Activated naive CD4-positive, alpha-beta T cell treated with anti-CD3 and anti-CD28 coated beads, Interleukin-2, amount 50 U/mL, for 72 hours (primary cell): Measurements from ENCODE around the gene SYF2. TPM values are rescaled to one million over a fixed set of nuclear protein-coding genes. Genes with fewer than 3 reads are reported as not detected.

Experiments used
- ATAC-seq, 2 donors: fragments of 150-1000 bp; cut with Tn5 transposase; 2 replicates each; pipeline ENCODE4 v1.10.0; 2021; ENCODE audit warnings: mild to moderate bottlenecking in 2 of 2, moderate library complexity in 2 of 2
- DNase-seq, 2 donors: peaks; one replicate each; pipeline ENCODE4 v3.0.0; 2021 to 2022; ENCODE audit warnings: low spot score in 2 of 2
- H3K27ac Mint-ChIP-seq, 2 donors: one replicate each; pipeline ENCODE4 v1.8.0; 2022; ENCODE audit warnings: mild to moderate bottlenecking in 2 of 2, mixed read lengths in 2 of 2
- H3K36me3 Mint-ChIP-seq, 2 donors: one replicate each; pipeline ENCODE4 v1.8.0; 2022; ENCODE audit warnings: mixed read lengths in 2 of 2
- H3K9me3 Mint-ChIP-seq, 2 donors: one replicate each; pipeline ENCODE4 v1.8.0; 2022; ENCODE audit warnings: mixed read lengths in 2 of 2
- total RNA-seq, 2 donors: library from RNA; stranded (reverse); gene quantifications; one replicate each; pipeline ENCODE4 v1.2.3, GENCODE V29; 2022

The SYF2 gene
- total RNA-seq, 2 donors from 2014 or later: 42.3 to 58.1 TPM

DNA sequence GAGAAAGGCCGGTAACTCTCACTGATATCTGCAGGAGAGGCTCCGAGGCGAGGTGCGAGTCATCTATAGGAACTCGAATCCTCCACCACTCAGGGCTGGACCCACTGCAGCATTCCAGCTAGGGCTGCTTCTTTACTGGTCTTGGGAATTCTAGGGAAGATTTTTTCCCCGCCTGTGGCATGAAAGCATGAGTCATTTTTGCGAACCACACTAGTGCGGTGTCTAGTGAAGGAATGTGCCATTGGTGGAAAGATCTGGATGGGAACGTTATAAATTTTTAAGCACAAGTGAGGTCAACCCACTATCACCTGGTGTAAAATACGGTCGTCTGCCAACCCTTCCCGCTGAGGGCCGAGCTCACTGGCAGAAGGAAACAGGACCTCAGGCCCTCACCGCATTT is 49.7 kb downstream of the SYF2 start:
- no peaks in the 10 kb centered on the region for H3K36me3 Mint-ChIP-seq
- no peak for DNase-seq
- no peak for ATAC-seq

DNA sequence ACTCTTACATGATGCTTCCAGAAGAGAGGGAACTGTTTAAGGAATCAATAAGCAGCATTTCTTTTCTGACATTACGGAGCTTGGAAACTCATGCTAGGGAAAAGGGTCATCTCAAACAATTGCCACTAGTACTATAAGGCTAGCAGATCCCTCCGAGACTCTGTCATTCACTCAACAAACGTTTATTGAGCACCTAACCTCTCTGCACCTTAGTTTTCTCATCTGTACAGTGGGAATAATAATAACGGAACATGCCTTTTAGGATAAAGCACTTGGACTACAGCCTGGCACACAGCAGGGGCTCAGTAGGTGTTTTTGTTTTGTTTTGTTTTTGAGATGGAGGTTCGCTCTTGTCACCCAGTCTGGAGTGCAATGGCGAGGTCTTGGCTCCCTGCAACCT is 51.3 kb downstream of the SYF2 start:
- H3K27ac Mint-ChIP-seq: no peak overlapping the region
- peaks cover 0 to 5% of the 10 kb centered on the region in 2 donors for H3K36me3 Mint-ChIP-seq
- ATAC-seq: no peak
- no peak for DNase-seq
- peaks cover 3 to 5% of the 10 kb centered on the region in 2 donors for H3K9me3 Mint-ChIP-seq

More for the DNA sequence above, 49.7 kb downstream of the SYF2 start:
- Mint-ChIP-seq H3K9me3 (no peaks in the 10 kb centered on the region), H3K27ac (no peak overlapping the region)

DNA sequence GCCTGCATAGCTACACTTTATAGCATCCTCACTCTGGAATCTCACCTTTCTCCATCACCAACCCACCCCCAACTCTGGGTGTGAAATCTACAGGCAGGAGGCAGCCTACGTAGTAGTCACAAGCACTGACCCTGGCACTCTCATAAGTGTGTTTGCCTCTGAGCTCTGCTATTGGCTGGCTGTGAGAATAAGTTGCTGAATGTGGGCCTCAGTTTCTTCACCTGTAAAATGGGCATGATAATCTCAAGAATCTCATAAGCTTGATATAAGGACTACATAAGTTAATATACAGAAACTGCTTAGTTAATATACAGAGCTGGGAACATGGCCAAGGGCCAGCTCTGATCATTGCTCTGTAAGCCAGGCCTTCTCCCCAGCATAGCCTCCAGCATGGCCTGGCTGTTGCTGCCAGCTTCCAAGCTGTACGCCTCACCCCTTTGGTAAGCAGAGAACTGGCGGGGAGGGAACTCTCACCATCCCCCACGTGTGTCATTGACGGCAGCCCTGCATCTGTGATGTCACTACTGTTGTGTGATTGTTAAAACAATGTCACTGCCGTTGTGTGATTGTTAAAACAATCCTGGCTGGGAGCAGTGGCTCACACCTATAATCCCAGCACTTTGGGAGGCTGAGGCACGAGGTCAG is 53.3 kb downstream of the SYF2 start:
- H3K9me3 Mint-ChIP-seq: peaks cover 5 to 7% of the 10 kb centered on the region in 2 donors
- ATAC-seq: no peak

DNA sequence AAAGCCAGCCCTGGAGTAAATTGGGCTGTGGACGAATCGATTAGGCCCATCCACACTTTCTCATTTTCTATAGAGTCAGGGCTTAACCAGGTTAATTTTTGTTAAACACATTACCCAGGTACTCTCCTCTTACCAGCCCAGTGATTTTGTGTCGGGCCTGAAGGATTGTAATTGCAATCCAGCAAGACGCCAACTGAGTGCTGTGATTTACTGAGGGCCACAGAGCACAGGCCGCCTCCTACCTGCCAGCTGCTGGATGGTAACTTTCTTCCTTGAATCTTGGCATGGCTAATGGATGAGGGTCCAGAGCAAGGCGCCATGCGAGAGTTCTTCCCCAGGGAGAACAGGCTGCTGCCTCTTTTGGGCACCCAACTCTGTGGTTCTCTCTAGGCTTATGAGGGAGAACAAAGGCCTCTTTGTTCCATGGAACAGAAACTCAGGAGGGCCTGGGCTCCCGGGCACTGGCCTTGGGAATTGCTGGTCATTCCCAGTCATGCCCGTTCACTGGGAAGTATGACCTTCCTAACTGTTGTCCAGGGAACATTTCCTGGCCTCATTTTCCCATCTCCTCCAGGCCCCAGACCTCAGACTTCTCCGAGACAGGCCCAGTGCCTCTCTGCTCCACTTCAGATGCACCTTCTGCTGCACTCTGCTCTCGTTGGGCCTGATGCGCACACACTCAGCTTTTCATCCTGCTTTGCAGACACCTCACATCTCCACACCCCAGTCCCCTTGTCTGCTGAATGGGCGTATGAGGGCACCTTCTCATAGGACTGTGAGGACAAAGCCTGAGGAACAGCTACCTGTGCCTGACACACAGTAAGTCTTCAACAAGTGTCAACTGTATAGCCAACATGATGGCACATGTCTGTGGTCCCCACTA is 57.3 kb downstream of the SYF2 start:
- ATAC-seq (no peak), DNase-seq (no peak)
- peaks cover 10 to 19% of the 10 kb centered on the region in 2 donors for H3K9me3 Mint-ChIP-seq
- peaks cover 0 to 5% of the 10 kb centered on the region in 2 donors for H3K36me3 Mint-ChIP-seq
- H3K27ac Mint-ChIP-seq: no peak overlapping the region

More for the DNA sequence above, 53.3 kb downstream of the SYF2 start:
- peaks cover 0 to 5% of the 10 kb centered on the region in 2 donors for H3K36me3 Mint-ChIP-seq
- H3K27ac Mint-ChIP-seq: no peak overlapping the region
- no peak for DNase-seq

DNA sequence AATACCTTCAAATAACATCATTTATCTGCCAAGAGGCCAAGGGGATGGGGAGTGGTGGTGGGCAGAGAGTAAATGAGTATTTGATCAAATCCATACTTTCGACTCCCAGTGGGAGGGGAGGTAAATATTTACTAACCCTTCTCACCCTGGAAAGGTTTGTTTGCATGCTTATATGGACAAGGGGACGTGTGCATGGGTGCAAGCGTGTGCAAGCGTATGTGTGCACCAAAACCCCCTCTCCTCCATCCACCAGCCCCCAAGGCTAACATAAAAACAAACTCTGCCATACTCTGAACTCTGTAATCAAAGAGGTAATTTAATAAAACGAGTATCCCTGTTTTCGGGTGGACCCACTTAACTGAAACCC is 58.0 kb downstream of the SYF2 start:
- DNase-seq (no peak), ATAC-seq (no peak)
- Mint-ChIP-seq H3K36me3 (peaks cover 0 to 5% of the 10 kb centered on the region in 2 donors), H3K9me3 (peaks cover 10 to 19% of the 10 kb centered on the region in 2 donors), H3K27ac (no peak overlapping the region)

DNA sequence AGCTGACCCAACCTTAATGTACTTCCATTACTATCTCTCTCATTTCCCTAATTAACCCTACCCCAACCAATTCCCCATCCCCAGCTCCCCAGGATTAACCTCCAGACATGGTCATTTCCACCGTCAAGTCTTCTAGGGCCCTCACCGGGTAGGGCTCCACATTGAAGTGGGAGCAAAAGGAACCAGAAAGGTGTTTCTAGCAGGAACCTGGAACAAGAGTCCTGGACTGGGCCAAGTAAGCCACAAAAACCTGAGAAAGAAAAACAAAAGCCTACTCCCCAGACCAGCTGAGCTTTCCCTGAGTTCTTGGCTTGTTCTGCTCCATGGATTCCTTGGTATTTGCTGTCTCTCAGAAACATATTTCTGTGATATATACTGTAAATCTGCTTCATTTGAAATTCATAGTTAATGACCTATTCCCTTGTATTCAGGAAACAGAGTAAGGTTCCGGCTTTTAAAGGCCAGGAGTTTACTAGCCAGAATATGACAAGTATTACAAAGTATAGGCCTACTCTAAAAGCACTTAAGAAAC is 58.4 kb downstream of the SYF2 start:
- no peak overlapping the region for H3K27ac Mint-ChIP-seq
- no peak for DNase-seq
- ATAC-seq: no peak
- peaks cover 10 to 19% of the 10 kb centered on the region in 2 donors for H3K9me3 Mint-ChIP-seq
- H3K36me3 Mint-ChIP-seq: peaks cover 0 to 5% of the 10 kb centered on the region in 2 donors

Other genes with a start within 250 kb of the SYF2 start
- 100 to 1,000 TPM; 147 to 154 TPM for gene RSRP1, start 15.0 kb upstream of the SYF2 start, total RNA-seq
- gene RHD, start 40.0 kb upstream of the SYF2 start, total RNA-seq: not detected
- 10 to 100 TPM; 92.0 to 95.5 TPM for gene TMEM50A, start 105.8 kb upstream of the SYF2 start, total RNA-seq
- gene RHCE, start 188.3 kb upstream of the SYF2 start, total RNA-seq: under 1 TPM in 1 of 2 donors, not detected in 1; 0.64 TPM
- gene MACO1, start 198.4 kb upstream of the SYF2 start, total RNA-seq: 10 to 100 TPM; 14.3 to 19.7 TPM